SKM-1 treated with dmso at 0.1 percent for 144 hours (cell line): ENCODE data around the gene KNCN.

Experiments
- DNase-seq: peaks from one replicate; lab custom pipeline; 2025; ENCODE audit not compliant: unreplicated experiment; lab: John Stamatoyannopoulos, UW

Gene KNCN

DNA sequence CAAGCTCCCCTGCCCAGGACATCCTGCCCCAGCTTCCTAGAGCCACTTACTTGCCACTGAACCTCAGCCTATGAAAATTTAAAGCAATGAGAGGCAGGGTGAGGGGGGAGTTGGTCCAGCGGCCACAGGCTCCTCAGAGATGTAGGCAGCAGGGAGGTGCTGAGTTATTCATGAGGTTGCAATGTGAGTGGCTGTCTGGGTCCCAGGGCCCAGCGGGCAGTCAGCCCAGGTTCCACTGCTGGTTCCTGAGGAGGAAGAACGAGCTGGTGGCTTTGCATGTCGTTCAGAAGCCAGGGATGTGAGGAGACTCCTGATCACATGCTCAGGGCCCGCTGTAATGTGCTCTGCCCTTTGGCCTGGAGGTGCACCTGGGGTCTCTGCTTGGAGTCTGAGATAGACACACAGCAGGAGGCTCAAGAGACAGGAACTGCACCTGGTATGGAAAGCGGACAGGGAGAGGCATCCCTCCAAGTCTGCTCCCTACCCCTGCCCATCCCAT is at the start of gene KNCN:
Gene KNCN, minus strand, starts transcription at position 51 of the 499 bp plus-strand sequence. CDS start 432 bp downstream, outside the sequence.
- DNase-seq: no peak

- DNase-seq: no peak
Measured at GRCh38 chr1:46599059-46599970, 47.9 kb upstream of the KNCN start.

- DNase-seq: no peak
Measured at GRCh38 chr1:46596846-46597245, 45.4 kb upstream of the KNCN start.

DNA sequence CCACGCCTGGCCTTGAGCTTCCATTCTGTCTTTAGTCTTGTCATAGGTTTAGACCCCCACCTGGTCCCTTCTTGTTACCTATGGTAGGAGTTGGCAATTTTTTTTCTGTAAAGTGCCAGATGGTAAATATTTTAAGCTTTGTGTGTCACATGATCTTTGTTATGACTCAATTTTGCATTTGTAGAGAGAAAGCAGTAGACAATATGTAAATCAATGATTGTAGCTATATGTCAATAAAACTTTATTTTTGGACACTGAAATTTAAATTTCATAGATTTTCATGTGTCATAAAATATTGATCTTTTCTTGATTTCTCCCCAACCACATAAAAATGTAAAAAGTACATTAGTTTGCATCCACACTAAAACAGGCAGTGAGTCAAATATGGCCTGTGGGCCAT is 44.6 kb upstream of the KNCN start:
- DNase-seq: no peak

DNA sequence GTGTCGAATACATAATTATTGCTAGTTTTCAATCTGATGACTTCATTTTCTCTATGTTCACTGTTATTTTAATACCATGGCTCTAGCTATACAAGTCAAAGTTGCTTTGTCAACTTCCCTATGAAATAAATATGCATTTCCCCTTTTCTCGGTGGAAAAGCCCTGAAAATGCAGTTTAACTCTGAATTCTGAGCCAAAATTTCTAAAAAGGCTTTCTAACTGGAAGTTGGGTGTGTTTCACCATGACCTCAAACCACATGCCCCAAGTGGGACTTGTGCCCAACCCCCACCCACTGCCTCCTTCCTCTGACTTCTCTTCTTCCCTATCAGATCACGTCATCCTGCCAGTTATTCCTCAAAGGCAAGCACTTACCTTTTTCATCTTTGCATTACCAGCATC is 43.7 kb upstream of the KNCN start:
- DNase-seq: peak; percentile 86

- no peak for DNase-seq
Measured at GRCh38 chr1:46594063-46594462, 42.6 kb upstream of the KNCN start.

DNA sequence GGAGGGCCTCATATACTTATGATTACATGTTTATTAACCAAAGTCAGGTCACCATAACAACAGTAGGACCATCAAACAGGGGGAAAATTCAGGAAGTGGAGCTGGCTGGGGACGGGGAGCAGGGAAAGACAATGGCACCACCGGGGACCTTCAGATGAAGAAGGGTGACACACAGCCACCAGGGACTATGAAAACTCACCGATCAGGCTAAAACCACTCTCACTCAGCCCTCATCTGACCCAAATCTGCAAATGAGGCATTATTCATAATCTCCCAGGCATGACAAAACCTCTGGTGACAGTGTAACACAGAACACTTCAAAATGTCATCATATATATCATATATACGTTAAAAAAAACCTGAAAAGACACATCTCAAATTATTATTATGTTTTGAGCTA is 41.4 kb upstream of the KNCN start:
- DNase-seq: no peak

DNA sequence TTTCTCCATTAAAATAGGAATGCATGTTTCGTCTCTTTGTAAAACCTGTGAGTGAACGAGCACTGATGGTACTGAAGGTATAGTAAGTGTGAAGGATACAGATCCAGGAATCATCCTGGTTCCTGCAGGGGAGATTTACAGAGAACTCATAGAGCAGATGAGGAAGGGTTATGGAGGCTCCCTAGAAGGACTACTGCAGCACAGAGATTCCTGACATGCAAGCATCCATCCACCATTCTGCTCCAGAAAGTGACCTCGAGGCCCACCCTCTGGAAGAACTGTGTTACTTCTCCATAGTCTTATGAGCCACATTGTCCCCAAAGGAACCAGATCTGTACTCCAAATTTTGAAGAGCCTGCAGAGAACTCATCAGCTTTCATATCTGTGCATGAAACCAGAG is 38.1 kb upstream of the KNCN start:
- DNase-seq: no peak

- peak; percentile 84 for DNase-seq
Measured at GRCh38 chr1:46587069-46587468, 35.6 kb upstream of the KNCN start.

DNA sequence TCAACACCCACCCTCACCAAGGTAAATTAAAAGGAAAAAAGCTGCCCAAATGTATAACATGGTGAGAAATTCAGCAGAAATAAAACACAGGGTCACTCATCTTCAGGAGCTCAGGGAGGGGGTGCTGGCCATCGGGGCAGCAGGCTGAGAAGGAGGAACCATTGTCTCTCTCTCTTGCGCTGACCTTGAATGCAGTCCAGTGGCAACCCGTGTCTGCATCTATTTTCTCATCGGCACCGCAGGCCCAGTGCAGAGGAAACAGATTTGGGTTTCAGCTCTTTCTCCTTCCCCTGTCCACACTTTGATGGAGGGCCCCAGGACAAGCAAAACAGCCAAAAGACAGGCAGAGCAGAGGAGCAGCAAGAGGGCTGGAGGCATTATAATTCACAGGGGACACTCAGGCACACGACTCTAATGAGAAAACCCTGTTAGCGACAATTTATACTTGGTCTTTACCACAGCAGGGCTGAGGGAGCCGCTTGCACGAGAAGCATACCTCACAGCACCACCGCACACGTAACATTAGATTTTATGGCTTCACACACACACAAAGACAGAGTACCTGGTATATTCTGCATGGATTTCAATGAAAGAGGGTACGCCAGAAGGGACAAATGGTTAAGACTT is 34.0 kb upstream of the KNCN start:
- DNase-seq: no peak

DNA sequence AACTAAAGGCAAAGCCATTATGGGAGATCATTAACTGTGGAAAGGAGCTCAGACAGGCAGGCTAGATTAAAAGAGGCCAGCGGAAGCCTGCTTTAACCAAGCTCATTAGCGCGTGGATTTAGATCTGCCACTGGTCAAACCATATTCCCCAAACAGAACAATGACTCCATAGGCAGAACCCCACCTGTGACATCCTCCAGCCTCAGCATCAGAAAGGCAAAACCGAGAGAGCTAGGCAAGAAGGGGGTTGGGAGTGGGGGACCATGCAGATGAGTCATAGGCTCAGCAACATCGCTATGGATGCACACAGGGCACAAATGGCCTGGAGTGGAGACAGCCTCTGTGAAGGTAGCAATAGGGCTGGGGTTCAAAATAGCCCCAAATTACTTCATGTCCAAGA is 32.0 kb upstream of the KNCN start:
- DNase-seq: no peak

- no peak for DNase-seq
Measured at GRCh38 chr1:46582972-46583371, 31.5 kb upstream of the KNCN start.

GRCh38 chr1:46581681-46582455 is 30.4 kb upstream of the KNCN start:
- DNase-seq: peak; percentile 95

DNA sequence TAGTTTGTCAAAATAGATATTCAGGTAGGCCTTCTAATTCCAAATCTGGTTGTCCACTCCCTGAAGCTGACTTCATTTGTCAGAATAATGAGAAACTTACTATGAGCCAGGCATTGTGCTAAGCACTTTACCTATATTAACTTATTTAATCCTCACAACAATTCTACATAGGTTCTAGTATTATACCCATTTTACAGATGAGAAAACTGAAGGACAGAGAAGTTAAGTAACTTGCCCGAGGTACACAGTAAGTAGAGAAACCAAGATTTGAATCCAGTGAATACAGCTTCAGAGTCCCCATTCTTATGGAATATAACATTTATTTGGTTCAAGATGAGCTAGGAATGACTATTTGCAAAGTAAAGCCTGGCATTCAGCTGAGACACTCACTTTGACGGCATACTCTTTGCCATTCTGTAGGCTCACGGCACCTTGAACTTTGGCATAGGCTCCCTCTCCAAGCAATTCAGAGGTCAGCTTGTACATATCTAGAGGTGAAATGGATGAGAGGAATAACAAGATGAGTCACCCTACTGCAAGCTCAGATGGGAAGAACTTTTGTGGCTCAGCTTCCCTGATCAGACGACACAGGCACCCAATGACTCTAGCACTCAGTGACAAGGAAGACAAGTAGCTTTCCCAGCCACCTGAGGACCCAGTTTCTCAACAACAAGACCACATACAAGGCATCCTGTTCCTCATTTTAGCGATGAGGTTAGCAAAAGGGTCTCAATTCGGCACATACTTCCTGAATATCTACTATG is 28.9 kb upstream of the KNCN start:
- peak; percentile 85 for DNase-seq

GRCh38 chr1:46577671-46578070 is 26.2 kb upstream of the KNCN start:
- no peak for DNase-seq

- no peak for DNase-seq
Measured at GRCh38 chr1:46576596-46576995, 25.1 kb upstream of the KNCN start.

- no peak for DNase-seq
Measured at GRCh38 chr1:46575778-46576177, 24.3 kb upstream of the KNCN start.

- no peak for DNase-seq
Measured at GRCh38 chr1:46575300-46575699, 23.9 kb upstream of the KNCN start.

DNA sequence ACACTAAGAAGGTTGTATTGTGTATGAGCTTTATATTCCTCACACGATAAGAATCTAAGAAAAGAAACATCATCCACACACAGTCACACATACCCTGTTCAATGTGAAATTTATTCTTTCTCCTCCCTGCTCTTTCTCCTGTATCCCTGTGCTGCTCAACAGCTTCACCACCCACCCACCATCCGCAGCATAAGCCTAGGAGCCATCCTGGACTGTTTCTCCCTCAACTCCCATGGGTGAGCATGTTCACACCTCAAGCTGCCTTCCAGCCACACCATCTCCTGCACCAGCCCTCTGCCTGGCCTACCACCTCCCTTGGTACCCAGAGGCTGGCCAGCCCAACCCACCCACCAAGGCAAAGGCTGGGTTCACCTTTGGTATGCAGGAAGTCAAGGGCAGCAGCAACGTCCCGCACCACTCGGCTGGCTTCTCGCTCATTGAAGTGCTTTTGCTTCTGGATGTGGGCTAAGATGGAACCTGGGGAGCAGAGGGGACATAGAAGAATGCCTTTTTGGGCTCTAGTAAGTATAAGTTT is 20.3 kb upstream of the KNCN start:
- DNase-seq: no peak

GRCh38 chr1:46569884-46570725 is 18.7 kb upstream of the KNCN start:
- DNase-seq: no peak
